Measurements from ENCODE around the gene SEMA3G. TPM values are rescaled to one million over a fixed set of nuclear protein-coding genes. Genes with fewer than 3 reads are reported as not detected.

SEMA3G gene
- total and polyA plus RNA-seq, 2 donors from 2014 or later = 25.7 to 28.2 TPM

GRCh38 chr3:52422669-52423068, 22.2 kb downstream of the SEMA3G start:
- Histone ChIP-seq H3K27me3 (ENCODE audit: control insufficient read depth, insufficient read depth, low read length) (no peaks in the 10 kb centered on the region), H3K27ac (ENCODE audit: low read depth in 2 of 2, low read length in 2 of 2) (no peak overlapping the region), H3K9ac (ENCODE audit: low read length in 3 of 3) (no peak overlapping the region), H3K4me3 (ENCODE audit: low read length in 3 of 3) (no peak overlapping the region), H3K36me3 (ENCODE audit: control insufficient read depth in 2 of 3, insufficient read depth in 3 of 3, low read length in 3 of 3) (peaks cover 0 to 3% (median 0%) of the 10 kb centered on the region in 3 donors), H3K4me1 (ENCODE audit: control insufficient read depth in 2 of 3, insufficient read depth in 2 of 3, low read depth in 1 of 3, low read length in 3 of 3) (no peaks in the 10 kb centered on the region), H3K9me3 (ENCODE audit: control insufficient read depth in 2 of 3, insufficient read depth in 1 of 3, low read length in 3 of 3) (no peaks in the 10 kb centered on the region)
- TF ChIP-seq CTCF (IDR thresholded peaks at IDR 0.05; ENCODE audit: borderline replicate concordance, extremely low read depth, insufficient read depth) = no peak
- DNase-seq (peak in 1 of 5 donors; percentile 35), FAIRE-seq (no peak)
- intact Hi-C loops (cut with DNase I) = no loop called here

- Histone ChIP-seq H3K27me3 (ENCODE audit: control insufficient read depth, insufficient read depth, low read length) (no peaks in the 10 kb centered on the region), H3K27ac (ENCODE audit: low read depth in 2 of 2, low read length in 2 of 2) (no peak overlapping the region), H3K9me3 (ENCODE audit: control insufficient read depth in 2 of 3, insufficient read depth in 1 of 3, low read length in 3 of 3) (no peaks in the 10 kb centered on the region), H3K4me3 (ENCODE audit: low read length in 3 of 3) (no peak overlapping the region), H3K36me3 (ENCODE audit: control insufficient read depth in 2 of 3, insufficient read depth in 3 of 3, low read length in 3 of 3) (peaks cover 0 to 6% (median 0%) of the 10 kb centered on the region in 3 donors), H3K9ac (ENCODE audit: low read length in 3 of 3) (no peak overlapping the region), H3K4me1 (ENCODE audit: control insufficient read depth in 2 of 3, insufficient read depth in 2 of 3, low read depth in 1 of 3, low read length in 3 of 3) (no peaks in the 10 kb centered on the region)
- no peak for TF ChIP-seq CTCF (IDR thresholded peaks at IDR 0.05; ENCODE audit: borderline replicate concordance, extremely low read depth, insufficient read depth)
- FAIRE-seq = no peak
- intact Hi-C loops (cut with DNase I) = no loop called here
- DNase-seq = no peak
These were observed 24.5 kb downstream of the SEMA3G start for GRCh38 chr3:52420388-52420787.

- DNase-seq = no peak
- no peaks in the 10 kb centered on the region for H3K27me3 ChIP-seq (ENCODE audit: control insufficient read depth, insufficient read depth, low read length)
- intact Hi-C loops (cut with DNase I) = no loop called here
These were observed 29.1 kb downstream of the SEMA3G start for GRCh38 chr3:52415800-52416199.

More at GRCh38 chr3:52415800-52416199, 29.1 kb downstream of the SEMA3G start:
- peaks cover 0 to 20% (median 0%) of the 10 kb centered on the region in 3 donors for H3K4me1 ChIP-seq (ENCODE audit: control insufficient read depth in 2 of 3, insufficient read depth in 2 of 3, low read depth in 1 of 3, low read length in 3 of 3)
- no peak overlapping the region for H3K4me3 ChIP-seq (ENCODE audit: low read length in 3 of 3)
- no peak for TF ChIP-seq CTCF (IDR thresholded peaks at IDR 0.05; ENCODE audit: borderline replicate concordance, extremely low read depth, insufficient read depth)
- no peak overlapping the region for H3K9ac ChIP-seq (ENCODE audit: low read length in 3 of 3)
- H3K36me3 ChIP-seq (ENCODE audit: control insufficient read depth in 2 of 3, insufficient read depth in 3 of 3, low read length in 3 of 3) = peaks cover 0 to 6% (median 4%) of the 10 kb centered on the region in 3 donors
- no peaks in the 10 kb centered on the region for H3K9me3 ChIP-seq (ENCODE audit: control insufficient read depth in 2 of 3, insufficient read depth in 1 of 3, low read length in 3 of 3)
- no peak overlapping the region for H3K27ac ChIP-seq (ENCODE audit: low read depth in 2 of 2, low read length in 2 of 2)
- no peak for FAIRE-seq

Data from kidney (tissue), 14 donors.